GM08714 (cell line): ENCODE data around the gene HOXD13.

Experiments
- H3K4me3 ChIP-seq: fragments of 200-500 bp; sonication (Bioruptor generic); 2 replicates; pipeline ENCODE4 v1.5.1; 2014; ENCODE audit warnings: mild to moderate bottlenecking, low read length, inconsistent platforms
- ZNF274 ChIP-seq: IDR thresholded peaks from 2 replicates; pipeline ENCODE4 v1.6.1; 2012; ENCODE audit warnings: mild to moderate bottlenecking, low read depth, low read length

HOXD13 gene

DNA sequence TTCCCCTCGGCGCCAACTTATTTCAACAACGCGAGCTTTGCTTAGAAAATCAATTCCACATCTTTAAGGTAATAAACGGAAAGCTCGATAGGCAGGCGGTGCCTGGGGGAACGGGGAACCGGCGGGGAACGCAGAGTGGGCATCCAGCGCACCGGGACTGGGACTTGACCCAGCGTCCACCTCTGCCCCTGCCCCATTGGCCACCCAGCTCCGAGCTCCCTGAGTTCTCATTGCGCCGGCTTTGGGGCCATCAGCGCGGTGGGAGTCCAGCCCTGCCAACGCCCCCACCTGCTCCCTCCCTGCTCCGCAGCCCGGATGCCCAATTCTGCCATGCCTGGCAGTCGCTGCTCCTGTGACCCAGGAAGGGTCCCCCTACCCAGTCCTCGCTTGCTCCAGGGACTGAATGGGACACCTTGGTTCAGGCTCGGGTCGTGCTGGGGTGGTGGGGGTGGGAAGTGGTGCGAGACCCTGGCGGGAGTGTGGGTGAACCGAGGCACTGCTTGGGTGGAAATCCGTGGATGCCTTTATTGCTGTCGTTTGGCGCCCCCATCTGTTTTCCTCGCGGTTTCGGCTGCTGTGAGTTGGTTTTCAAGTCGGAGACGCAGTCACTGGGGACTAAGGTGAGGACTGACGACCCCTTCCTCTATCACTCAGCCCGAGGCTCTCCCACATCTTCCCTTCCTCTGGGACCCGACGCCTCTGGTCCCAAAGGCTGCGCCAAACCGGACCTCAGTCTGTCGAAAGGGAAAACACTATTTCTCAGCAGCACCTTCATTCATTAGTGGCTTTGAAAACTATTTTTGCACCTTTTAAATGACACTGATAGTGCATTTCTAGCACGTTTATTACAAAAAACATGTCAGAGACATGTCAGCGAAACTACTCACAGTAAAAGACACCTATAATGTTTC lies 6.4 kb upstream of the HOXD13 start:
- TF ChIP-seq ZNF274, result no peak
- no peak overlapping the region for H3K4me3 ChIP-seq

DNA sequence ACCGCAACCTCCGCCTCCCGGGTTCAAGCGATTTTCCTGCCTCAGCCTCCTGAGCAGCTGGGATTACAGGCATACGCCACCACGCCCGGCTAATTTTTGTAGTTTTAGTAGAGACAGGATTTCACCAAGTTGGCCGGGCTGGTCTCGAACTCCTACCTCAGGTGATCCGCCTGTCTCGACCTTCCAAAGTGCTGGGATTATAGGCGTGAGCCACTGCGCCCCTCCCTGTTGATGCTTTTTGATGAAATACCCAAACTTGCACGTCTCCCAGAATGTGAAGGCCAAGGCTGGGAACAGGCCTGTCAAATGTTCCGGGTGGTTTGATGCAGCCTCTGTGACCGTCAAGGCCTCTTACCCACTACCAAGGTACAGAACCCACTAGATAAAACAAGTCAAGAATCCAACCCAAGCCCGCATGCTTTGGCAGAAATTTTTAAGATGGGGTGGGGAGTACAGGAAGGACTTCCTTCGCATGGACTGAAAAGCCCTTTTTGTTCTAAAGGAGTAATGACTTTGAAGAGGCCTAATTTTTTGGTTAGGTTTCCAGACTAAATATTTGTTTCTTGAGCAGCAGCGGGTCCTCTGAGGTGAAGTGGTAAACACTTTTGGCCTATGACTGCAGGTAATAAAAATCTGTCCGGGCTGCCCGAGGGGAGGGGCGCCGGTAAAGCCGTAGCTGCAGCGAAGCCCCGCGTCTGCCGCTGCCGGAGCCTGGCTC lies 5.0 kb upstream of the HOXD13 start:
- TF ChIP-seq ZNF274, result no peak
- no peak overlapping the region for H3K4me3 ChIP-seq

DNA sequence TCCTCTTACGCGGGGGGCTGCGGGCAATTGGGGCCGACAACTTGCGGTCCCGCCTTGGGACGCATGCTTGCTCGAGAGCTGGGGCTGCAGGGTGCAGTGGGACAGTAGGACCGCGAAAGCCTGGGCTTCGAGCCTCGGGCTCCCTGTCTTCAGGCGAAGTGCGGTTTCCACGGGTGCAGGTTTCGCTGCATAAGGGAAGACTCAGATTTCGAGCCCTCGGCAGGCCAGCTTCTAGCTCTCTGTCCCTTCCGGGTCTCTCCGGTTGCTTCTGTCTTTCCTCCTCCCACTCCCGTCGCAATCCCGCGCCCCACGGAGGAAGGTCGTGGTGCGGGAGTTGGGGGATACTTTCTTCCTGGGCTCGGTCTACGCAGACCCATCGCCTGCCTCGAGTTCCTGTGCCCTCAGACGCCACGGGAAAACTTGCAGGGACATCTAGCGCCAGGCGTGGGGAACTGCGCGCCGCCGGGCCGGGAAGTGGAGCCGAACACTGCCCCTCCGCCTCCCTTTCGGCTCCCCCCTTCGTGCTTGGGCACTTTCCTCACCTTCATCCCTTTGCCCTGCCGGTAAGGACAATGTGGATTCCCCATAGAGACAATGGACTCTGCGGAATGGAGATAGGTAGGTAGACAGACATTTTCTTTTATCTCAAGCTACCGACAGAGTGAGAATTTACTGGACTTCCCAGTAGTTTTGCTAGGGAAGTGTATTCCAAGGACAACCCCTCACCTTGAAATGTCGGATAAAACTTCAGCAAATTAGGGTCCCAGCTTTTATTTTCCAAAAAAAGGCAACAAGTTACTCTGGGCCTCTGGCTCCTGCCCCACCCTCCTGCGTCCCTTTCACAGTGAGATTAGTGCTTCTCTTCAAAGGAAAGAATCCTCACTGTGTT lies 4.2 kb upstream of the HOXD13 start:
- no peak overlapping the region; the same call in 1 of the 2 replicates for H3K4me3 ChIP-seq
- no peak for TF ChIP-seq ZNF274

DNA sequence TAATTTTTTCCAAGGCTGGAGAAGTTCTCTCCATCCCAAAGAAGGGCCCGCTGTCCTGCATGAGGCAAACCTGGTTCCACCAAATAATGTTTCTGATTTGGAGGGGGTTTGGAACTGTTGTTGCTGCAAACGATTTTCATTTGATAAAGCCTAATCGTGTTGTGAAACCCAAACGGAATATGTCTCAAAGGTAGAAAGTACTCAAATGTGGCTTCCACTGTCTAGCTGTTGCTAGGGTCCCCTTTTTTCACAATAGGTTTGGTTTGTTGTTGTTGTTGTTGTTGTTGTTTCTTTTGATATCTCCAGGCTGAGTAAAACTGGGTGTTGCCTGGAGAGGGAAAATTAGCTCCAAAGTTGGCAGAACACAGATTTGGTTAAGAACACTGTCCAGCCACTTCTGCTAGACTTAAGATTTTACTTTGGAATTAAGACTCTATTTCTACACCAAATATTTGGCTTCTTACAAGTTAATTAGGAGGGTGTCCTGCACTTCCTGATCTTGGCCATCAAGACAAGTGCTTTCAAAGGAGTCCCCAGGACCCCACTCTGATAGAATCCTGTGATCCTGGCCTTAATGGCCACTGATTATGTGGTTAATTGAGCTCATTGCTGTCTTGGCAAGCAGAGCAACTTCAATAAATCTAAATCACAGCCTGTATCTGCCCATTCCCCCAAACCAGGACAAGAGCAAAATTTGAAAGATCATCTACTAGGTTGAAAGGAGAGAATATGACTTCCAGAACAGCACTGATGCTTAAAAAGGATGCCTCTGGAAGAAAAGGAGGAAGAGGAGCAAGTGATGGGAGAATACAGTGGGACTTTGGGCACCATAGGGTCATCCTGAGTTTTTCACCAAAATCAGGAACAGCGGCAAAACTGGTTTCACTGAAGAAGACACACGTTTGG lies 3.3 kb upstream of the HOXD13 start:
- no peak overlapping the region for H3K4me3 ChIP-seq
- TF ChIP-seq ZNF274, result no peak

DNA sequence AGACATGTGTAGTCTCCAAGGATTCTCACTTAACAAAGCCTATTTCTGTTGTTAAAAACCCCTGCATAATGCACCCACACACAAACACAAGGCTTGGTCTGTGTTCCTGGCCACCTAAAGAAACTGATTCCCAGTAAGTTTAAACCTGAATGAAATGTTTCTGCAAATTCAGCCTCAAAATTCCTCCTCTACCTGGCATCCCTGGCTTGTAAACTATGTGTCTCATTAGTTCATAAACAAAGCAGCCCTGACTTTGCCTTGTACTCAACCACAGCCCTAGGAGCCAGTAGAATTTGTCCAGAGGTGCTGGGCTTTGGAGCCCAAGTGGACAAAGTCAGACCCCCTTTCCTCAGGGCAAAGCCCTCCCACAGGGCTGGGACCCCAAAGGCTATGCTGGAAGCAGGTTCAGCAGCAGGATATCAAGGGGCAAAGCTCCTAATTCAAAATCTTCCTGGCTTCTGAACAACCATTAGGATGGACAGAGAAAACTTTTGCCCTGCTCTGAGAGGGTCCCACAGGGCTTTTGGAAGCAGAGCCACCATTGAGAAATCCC lies 2.6 kb upstream of the HOXD13 start:
- no peak for TF ChIP-seq ZNF274
- H3K4me3 ChIP-seq, result no peak overlapping the region

DNA sequence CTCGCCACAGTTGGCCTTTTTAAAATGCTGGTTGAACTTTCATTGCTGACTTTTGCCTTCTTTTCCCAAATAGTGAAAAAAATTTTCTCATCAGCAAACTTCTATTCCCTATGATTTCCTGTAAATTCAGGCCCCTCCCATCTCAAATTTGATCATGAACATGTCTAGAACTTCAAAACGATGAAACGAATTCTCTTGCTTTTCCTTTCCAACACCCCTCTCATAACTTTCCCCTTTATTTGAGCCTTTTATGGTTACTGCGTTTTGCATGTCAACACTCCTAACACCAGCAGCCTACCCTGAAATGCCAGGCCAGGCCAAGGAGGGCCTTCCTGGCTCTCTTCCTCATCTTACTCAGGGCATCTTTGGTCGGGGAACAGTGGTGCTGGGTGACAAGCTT lies 1.7 kb upstream of the HOXD13 start:
- no peak for TF ChIP-seq ZNF274
- H3K4me3 ChIP-seq, result no peak overlapping the region

DNA sequence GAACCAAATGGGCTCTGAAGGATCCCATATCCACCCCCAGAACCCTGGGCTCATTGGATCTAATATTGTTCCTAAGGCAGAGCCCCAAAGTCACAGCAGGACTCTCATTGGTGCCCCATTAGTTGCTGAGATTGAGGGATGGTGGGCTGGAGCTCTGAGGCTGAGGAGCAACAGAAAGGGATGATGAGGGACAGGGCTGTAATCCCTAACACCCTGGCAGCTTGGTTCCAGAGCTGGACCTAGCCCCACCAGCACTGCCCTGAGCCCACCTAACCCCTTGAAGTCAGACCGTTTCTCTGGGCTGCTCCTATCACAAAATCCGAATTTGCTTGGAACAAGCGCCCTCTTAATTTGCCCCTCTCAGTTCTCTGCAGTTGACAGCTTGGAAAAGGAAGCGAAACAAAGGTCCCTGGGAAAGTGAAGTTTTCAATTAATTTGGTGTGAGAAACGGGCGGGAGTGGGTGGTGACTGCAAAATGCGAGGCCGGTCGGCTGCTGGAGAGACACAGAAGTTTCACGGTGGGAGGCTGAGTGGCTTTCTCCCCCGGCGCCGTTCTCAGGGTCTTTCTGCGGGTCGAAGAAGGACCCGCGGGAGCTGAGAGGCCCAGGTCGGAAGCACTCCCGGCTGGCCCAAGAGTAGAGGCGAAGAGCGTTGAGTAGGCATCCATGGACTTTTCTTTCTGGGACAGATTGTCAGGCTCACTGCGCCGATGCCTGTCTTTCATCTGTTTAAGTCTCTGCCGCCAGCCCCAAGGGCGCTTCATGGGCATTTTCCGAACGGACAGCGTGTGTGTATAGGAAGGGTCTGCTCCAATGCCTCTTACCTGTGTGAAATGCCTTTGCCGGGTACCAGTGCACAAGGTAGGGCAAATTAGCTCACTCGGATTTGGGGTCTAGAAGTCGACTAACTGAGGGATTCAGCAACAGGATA lies 927 bp upstream of the HOXD13 start:
- no peak overlapping the region for H3K4me3 ChIP-seq
- no peak for TF ChIP-seq ZNF274

DNA sequence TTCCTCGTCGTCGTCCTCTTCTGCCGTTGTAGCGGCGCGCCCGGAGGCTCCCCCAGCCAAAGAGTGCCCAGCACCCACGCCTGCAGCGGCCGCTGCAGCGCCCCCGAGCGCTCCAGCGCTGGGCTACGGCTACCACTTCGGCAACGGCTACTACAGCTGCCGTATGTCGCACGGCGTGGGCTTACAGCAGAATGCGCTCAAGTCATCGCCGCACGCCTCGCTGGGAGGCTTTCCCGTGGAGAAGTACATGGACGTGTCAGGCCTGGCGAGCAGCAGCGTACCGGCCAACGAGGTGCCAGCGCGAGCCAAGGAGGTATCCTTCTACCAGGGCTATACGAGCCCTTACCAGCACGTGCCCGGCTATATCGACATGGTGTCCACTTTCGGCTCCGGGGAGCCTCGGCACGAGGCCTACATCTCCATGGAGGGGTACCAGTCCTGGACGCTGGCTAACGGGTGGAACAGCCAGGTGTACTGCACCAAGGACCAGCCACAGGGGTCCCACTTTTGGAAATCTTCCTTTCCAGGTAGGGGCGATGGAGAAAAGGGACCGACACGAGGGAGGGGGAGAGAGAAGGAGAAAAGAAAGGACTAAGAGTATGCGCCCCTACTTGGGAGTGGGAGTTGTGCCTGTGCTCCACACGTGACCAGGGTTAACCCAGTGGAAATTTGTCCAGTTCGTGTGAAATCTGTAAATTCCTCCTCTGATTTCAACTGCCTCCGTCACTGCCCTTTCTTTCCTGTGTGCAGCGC lies 800 bp downstream of the HOXD13 start:
- peak overlapping the region; percentile 13; the same call in 1 of the 2 replicates for H3K4me3 ChIP-seq
- no peak for TF ChIP-seq ZNF274

DNA sequence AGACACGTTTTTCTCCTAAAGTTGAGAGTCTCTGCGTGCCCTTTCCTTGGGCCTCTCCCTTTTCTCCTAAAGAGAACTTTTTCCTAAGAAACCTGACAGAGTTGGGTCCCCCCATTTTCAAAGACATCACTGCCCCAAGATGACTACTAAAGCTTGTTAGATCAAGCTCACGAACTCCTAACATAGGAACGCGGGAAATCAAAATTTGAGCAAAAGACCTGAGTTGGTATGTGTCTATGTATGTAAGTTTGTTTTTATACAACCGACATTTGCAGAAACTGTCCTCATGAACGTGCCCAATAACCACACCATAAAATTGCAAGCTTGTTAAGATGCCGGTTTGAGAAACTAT lies 1.4 kb downstream of the HOXD13 start:
- TF ChIP-seq ZNF274, result no peak
- no peak overlapping the region for H3K4me3 ChIP-seq

DNA sequence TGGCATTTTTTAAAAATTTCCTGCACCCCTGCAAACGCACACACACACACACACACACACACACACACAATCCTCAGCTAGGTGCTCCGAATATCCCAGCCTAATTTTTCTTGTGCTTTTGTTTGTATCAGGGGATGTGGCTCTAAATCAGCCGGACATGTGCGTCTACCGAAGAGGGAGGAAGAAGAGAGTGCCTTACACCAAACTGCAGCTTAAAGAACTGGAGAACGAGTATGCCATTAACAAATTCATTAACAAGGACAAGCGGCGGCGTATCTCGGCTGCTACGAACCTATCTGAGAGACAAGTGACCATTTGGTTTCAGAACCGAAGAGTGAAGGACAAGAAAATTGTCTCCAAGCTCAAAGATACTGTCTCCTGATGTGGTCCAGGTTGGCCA lies 1.8 kb downstream of the HOXD13 start:
- TF ChIP-seq ZNF274, result no peak
- H3K4me3 ChIP-seq, result no peak overlapping the region

DNA sequence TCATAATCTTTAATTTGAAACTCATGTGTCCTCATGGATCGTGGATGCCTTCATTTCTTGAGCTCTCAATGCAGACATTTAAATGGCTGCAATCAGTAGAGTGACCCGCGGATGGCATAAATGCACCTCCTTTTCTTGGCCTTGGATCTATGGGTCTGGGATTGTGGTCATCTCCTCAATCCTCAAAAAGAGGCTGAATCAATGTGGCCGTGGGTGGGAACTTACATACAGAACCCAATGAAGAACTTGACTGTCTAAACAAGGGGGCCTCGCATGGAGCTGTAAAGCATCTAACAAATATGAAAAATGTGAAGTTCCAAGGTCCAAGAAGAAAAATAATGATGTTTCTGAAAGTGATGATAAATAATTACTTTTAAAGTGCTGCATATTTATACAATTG lies 2.9 kb downstream of the HOXD13 start:
- H3K4me3 ChIP-seq, result no peak overlapping the region
- no peak for TF ChIP-seq ZNF274
